Fibroblast of lung (primary cell): Measurements from ENCODE around the gene NR3C1.

Source experiments
- CTCF ChIP-seq, 2 donors: IDR thresholded peaks in 1 of 2; conservative IDR thresholded peaks in 1 of 2; 1 replicate in 1 of 2; 2 replicates in 1 of 2; pipeline ENCODE4 v1.5.1; 2011 to 2012; ENCODE audit warnings: low read length in 2 of 2, control low read depth in 1 of 2, inconsistent platforms in 1 of 2, low read depth in 1 of 2, mild to moderate bottlenecking in 1 of 2
- EZH2 ChIP-seq: IDR thresholded peaks from 2 replicates; pipeline ENCODE4 v1.5.1; 2012; ENCODE audit warnings: low read length, control low read depth, mild to moderate bottlenecking; ENCODE audit errors: missing control alignments

- TF ChIP-seq CTCF (conservative IDR thresholded peaks at IDR 0.05 in 1 of 2, IDR thresholded peaks at IDR 0.05 in 1 of 2; ENCODE audit: low read depth in 1 of 2, low read length in 2 of 2) (no peak), EZH2 (no peak)
Measured at GRCh38 chr5:143245929-143246561, 157.4 kb downstream of the NR3C1 start.
